Hematopoietic multipotent progenitor cell treated with erythropoietin and hydrocortisone succinate and interleukin-3 and kit ligand, for 15 days (in vitro differentiated cells): Measurements from ENCODE around the gene FOXS1.

Source experiments
- DNase-seq: peaks from one replicate; pipeline ENCODE4 v3.0.0-alpha.2; 2015; ENCODE audit warnings: low spot score

FOXS1 gene

GRCh38 chr20:31861135-31861384 is 15.7 kb upstream of the FOXS1 start:
- DNase-seq: no peak

- DNase-seq: no peak
Observed at GRCh38 chr20:31860390-31861134, 15.2 kb upstream of the FOXS1 start.

GRCh38 chr20:31859998-31860380 is 14.6 kb upstream of the FOXS1 start:
- DNase-seq: no peak

GRCh38 chr20:31859266-31859997 is 14.0 kb upstream of the FOXS1 start:
- no peak for DNase-seq

GRCh38 chr20:31858760-31859083 is 13.3 kb upstream of the FOXS1 start:
- DNase-seq: no peak

GRCh38 chr20:31857861-31858759 is 12.7 kb upstream of the FOXS1 start:
- DNase-seq: no peak

GRCh38 chr20:31856516-31856915 is 11.1 kb upstream of the FOXS1 start:
- DNase-seq: no peak

- no peak for DNase-seq
Observed at GRCh38 chr20:31853481-31853880, 8.1 kb upstream of the FOXS1 start.

GRCh38 chr20:31851240-31851955 is 6.0 kb upstream of the FOXS1 start:
- DNase-seq: no peak

GRCh38 chr20:31849306-31849930 is 4.0 kb upstream of the FOXS1 start:
- no peak for DNase-seq

- DNase-seq: no peak
Observed at GRCh38 chr20:31848088-31848999, 2.9 kb upstream of the FOXS1 start.

- DNase-seq: no peak
Observed at GRCh38 chr20:31846793-31847138, 1.4 kb upstream of the FOXS1 start.

GRCh38 chr20:31844737-31845299 is 586 bp downstream of the FOXS1 start:
- no peak for DNase-seq

GRCh38 chr20:31843881-31844280 is 1.5 kb downstream of the FOXS1 start:
- no peak for DNase-seq

GRCh38 chr20:31843288-31843687 is 2.1 kb downstream of the FOXS1 start:
- DNase-seq: no peak

GRCh38 chr20:31842471-31843157 is 2.8 kb downstream of the FOXS1 start:
- no peak for DNase-seq

GRCh38 chr20:31841928-31842327 is 3.5 kb downstream of the FOXS1 start:
- no peak for DNase-seq

GRCh38 chr20:31840906-31841816 is 4.2 kb downstream of the FOXS1 start:
- no peak for DNase-seq
